A204.1 (cell line): ENCODE measurements around the gene YTHDC1.

Experiments
- FAIRE-seq: peaks from 2 replicates; lab custom pipeline; 2012; peaks lifted over from hg19 to GRCh38; lab: Jason Lieb, UNC

The YTHDC1 gene

DNA sequence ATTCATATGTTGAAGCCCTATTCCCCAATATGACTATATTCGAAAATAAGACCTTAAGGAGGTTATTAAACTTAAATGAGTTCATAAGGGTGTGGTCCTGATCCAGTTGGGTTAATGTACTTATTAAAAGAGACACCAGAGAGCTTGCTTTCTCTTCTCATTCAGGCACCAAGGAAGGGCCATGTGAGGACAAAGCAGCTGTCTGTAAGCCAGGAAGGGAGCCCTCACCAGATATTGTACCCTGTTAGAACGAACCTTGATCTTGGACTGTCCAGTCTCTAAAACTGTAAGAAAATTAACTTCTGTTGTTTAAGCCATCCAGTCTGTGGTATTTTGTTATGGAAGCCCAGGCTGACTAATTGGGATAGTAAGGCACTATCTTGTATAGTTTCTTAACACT lies 9.1 kb upstream of the YTHDC1 start:
- no peak for FAIRE-seq

DNA sequence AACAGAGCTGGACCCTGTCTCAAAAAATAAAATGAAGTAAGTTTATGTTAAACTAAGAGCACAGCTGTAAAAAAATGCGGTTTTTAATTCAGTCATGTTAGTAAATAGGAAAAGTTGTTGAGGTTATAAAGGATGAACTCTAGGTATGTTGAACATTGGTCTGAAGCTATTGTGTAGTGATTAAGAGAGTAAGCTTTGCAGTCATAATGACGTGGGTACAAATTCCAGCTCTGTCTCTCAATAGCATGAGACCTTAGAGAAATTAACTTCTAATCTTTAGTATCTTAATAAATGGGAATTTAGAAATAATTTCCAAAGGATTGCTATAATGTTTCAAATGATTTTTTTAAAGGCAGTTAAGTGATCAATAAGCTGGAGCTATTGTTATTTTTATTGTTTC lies 2.9 kb upstream of the YTHDC1 start:
- no peak for FAIRE-seq

DNA sequence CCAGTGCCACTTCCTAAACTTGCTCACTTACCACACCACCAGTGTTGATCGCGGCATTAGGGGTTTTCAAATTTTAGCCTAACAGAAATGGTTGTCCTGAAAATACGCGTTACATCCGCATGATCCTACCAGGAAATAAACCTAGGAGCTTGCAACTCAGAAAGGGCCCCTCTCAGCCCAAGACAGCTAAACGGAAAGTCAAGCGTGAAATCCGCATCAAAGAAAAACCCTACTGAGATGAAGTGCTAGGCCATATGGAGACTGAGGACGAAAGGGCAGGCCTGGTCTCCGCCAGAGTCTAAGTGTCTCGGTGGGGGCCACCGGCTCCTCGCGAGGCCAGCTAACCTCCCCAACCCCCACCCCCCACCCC lies 626 bp downstream of the YTHDC1 start:
- FAIRE-seq, result no peak

DNA sequence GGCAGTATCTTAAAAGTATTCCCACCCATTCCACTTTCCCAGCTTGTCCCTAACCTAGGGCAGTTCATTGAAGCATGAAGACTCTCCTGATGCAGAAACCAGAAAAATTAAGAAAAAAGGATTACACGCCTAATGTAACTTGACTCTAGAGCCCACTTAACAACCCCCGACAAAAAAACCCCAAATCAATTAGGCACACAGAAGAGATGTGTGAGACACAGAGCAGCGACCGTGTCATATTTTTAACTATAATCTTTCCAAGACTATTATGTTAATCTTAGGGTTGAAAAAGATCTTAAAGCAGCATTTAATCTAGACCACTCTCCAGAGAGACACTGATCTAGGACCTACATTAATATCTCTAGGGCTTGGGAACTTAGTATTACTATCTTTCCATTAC lies 1.3 kb downstream of the YTHDC1 start:
- no peak for FAIRE-seq

DNA sequence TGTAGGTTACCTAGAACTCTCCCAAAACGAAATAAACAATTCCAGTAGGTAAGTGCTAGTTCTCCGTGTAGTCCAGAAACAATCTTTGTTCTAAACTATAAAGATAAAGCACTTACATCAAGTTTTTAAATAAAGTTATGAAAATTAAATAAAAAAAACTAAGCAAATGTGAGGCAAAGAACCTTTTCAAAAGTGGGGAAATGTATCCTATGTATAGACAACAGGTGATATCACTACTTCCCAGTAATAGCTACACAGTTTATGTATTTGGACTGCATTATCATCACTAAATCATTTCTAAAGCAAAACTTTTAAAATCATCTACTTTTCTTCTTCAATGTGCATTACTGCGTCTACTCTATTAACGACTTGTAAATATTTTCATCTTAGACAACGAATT lies 2.0 kb downstream of the YTHDC1 start:
- no peak for FAIRE-seq

DNA sequence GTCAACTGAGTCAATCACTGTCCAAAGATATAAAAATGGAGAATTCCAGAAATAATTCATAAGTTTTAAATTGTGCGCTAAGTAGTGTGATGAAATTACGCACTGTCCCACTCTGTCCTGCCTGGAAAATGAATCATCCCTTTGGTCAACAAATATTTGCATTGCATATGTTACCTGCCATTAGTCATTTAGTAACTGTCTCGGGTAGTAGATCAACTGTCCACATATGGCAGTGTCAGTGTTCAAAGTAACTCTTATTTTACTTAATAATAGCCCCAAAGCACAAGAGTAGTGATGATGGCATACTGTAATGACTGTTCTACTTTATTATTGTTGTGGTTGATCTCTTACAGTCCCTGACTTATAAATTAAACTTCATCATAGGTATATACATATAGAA lies 3.4 kb downstream of the YTHDC1 start:
- FAIRE-seq, result no peak

DNA sequence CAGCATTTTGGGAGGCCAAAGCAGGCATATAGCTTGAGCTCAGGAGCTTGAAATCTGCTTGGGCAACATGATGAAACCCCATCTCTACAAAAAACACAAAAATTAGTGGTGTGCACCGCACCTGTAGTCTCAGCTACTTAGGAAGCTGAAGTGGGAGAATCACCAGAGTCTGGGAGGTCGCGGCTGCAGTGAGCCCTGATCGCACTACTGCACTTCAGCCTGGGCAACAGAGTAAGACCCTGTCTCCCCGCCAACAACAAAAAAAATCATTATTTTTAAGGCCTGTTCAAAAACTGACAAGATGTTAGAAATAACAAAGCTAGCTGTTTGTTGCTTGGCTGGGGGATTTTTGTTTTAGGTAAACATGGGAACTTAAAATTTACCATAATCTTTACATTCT lies 5.1 kb downstream of the YTHDC1 start:
- FAIRE-seq, result no peak

DNA sequence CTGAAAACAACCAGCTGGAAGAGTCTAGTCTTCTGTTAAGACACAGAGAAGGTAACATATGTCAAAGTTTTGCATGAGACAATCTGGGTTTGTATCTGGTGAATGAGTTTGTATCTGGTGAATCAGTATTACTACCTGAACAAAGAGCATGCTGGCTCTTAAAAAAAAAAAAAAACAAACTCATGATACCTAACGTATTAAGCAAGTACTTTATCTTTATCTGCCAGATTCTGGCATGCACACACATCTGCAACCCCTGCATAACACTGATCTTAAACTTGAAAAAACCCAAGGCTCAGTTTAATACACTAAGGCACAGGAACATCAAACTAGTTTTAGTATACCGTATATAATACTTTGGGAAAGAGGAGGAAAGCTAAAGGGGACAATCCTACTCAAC lies 5.8 kb downstream of the YTHDC1 start:
- no peak for FAIRE-seq

DNA sequence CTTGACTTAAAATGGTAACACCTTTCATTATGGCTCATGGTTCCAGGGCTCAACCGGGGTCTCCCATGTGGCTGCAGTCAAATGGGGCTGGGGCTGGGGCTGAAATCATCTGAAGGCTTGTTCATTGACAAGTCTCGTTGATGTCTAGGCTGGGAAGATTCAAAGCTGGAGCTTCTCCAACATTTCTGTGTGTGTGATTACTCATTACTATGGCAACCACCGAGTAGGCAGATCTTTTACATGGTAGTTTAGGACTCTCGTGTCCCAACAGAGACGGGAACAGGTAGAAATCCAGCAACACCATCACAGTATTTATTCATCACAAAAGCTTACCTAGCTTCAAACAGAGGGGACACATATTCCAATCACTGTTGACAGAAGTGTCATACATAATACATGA lies 7.8 kb downstream of the YTHDC1 start:
- FAIRE-seq, result no peak

DNA sequence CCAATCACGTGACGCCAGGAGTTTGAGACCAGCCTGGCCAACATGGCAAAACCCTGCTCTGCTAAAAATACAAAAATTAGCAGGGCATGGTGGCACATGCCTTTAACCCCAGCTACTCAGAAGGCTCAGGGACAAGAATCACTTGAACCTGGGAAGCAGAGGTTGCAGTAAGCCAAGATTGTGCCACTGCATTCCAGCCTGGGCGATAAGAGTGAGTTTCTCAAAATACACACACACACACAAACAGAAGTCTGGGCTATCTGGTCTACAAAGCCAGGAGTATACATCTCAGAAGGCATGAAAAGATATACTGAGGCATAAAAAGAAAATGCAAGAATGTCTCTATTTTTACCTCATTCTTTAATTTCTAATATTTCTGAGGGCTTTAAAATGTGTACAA lies 11.3 kb downstream of the YTHDC1 start:
- FAIRE-seq, result no peak

DNA sequence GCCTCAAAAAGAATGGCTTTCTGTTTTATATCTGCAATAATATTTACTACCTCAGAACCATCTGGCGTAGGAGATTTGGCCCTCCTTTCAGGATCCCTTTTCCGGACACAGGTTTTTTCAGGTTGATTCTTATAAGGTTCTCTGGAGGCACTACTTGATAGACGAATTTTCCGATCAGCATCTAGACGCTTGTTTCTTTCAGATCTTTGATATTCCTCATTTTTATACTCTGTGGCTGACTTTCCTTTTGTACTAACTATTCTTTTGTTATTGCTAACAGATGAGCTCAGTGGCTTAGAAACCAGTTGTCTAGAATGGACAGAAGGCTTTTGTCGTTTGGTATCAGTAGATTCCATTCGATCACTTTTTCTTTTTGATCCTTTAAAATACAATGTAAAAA lies 12.4 kb downstream of the YTHDC1 start:
- FAIRE-seq, result no peak

DNA sequence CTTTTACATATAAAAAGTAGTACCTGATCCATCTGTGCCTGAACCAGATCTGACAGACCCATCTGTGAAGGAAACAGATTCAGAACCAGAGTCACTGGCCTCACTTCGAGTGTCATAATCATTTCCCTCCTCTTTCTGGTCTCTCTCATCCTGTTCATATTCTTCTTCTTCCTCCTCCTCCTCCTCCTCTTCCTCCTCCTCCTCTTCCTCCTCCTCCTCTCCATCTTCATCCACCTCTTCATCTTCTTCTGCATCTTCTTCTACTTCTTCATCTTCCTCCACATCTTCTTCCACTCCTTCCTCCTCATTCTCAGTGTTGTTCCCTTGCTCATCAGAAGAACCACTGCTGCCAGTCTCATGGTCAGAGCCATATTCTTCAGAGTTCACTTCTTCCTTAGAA lies 12.9 kb downstream of the YTHDC1 start:
- no peak for FAIRE-seq

DNA sequence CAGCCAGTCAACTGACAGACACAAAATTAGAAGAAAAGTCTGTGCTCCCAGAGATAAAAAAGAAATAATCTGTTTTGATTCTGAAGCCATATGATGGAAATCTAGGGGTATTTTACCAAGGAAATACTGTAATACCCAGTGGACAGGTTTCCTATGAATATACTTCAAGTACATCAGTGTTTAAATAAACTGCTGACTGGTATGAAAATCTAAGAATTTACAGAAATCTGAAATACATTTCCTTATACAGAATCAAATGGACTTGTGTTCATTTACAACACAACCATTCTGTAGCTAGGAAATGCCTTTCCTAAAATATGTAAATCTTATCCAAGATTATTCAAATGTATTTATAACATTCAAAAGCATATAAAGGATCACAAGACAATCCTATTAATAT lies 13.4 kb downstream of the YTHDC1 start:
- FAIRE-seq, result no peak

DNA sequence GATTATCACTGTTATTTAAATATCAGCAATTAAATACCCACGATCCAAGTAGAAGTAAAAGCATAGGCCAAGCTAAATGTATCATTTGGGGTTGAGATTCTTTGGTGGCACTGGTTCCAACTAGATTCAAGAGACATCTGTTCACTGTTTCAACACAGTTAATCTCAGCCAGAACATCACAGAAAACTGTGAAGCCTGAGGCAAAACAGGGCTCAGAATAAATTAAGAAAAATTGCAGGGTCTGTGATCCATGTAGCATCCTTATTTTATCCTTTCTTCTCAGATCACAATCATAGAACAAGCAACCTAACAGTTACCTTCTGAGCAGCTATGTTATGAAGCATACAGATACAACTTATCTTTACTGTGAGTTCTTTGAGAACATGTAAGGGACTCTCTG lies 23.7 kb downstream of the YTHDC1 start:
- no peak for FAIRE-seq

DNA sequence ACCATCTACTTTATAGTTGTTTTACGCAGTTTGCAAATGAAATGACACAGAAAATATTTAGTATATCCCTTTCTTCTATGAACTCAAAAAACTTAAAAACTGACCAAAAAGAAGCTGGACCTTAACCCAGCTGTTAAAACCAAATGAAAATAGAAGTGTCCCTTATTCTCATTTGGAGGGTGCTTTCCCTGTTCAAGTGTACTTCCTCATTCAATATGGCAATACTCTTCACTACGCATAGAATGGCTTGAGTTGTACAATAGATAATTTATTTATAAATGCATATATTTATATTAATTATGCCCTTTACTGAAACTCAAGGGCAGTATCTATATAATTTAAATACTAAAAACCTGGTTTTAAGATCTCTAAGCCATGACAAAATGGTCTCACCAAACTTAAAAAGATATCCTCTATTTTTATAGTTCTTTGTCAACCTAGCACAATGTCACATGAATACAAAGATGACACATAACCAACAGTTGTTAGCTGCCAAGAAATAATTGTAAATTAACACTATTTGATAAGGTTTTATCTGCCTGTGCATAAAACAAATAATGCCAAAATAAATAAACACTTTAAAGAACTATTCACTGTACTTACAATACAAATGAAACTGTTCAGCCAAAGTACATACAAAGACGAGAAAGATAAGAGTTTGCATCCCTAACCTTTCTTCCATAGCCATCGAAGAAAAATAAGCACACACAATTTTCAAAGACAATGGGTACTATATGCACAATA lies 25.2 kb downstream of the YTHDC1 start:
- FAIRE-seq, result no peak

DNA sequence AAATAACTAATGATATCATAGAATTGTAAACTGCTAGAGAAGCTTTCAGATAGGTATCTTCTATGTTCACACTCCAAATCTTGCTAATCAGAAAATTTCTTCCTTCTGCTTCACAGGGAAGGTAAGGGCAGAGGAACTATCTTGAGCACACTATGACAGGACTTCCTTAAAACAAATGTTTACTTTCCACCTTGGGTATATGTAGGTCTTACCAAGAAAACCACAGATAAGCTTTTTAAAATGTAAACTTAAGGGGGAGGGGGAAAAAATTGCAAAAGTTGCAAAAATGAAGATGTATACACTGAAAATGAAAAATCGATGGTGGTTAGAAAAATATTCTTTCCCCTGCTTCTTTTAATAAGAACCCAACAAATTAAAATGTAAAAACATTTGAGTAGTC lies 30.9 kb downstream of the YTHDC1 start:
- FAIRE-seq, result no peak

DNA sequence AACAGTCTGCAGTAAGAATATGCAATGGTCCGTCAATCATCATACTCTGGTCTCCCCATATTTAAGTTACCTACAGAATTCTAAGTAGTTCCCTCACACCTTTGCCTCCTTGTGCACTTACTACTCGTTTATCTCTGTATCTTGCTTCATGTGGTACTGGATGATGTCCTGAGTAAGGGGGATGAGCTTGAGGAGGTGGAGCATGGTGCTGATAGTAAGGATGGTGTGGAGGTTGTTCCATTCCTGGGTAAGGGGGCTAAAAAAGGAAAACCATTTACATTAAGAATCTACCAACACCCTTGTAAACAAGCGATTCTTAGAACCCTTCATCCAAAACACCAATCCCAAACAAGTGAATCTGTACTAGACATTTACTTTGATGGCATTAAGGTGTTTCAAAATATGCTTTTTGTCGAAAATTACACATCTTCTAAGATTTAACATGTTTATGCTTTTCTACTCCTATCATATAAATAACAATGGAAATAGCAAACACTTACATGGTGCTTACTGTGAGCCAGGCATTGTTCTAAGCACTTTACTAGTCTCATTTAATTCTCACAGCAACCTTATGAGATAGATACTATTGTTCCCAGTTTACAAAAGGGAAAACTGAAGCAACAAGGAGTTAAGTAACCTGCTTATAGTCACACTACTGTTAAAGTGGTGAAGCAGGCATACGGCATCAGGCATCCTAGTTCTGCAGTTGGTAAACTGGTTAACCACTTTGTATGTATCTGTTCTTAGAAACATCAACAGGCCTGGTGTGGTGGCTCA lies 33.5 kb downstream of the YTHDC1 start:
- no peak for FAIRE-seq

DNA sequence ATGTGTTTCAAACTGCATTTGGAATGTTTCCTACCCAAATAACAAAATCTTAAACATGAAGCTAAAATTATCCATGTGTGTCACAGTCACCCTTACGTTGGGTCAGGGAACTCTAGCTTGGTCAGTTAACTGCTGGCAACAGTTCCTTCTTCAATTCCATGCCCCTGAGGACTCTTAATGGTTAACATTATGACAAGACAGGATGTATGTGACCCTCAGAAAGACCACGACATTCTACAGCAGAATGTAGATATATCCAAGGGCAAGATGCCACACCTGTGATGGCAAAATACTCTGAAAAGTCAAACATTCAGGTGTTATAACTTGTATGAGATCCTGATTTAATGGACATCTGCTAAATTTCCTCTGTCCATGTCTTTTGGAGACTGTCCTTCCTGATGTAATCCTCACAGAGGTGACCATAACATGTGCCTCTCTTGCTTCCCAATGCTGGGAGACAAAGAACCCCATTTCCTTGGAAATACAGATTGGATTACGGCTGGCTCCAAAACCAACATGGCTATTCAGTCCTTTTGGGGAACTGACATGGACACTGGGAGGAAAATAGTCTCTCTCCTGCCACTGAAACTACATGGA lies 39.1 kb downstream of the YTHDC1 start:
- FAIRE-seq, result no peak

DNA sequence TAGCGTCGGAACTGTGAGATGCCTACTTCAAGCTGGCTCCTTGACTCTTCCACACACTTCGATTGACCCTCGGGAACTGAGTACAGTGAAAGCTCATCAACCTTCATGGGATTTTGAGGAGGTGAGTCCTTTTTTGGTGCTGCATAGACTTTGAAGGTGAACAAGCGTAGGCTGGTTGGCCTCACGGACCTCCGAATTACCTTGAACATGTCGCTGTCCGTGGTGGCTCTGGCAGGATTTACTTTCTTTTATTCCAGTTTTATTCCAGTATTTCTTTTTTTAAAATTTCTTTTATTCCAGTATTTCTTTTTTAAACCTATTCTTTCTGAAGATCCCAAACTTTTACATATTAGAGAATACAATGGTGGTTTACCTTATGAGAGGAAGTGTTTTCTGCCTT lies 45.2 kb downstream of the YTHDC1 start:
- no peak for FAIRE-seq

DNA sequence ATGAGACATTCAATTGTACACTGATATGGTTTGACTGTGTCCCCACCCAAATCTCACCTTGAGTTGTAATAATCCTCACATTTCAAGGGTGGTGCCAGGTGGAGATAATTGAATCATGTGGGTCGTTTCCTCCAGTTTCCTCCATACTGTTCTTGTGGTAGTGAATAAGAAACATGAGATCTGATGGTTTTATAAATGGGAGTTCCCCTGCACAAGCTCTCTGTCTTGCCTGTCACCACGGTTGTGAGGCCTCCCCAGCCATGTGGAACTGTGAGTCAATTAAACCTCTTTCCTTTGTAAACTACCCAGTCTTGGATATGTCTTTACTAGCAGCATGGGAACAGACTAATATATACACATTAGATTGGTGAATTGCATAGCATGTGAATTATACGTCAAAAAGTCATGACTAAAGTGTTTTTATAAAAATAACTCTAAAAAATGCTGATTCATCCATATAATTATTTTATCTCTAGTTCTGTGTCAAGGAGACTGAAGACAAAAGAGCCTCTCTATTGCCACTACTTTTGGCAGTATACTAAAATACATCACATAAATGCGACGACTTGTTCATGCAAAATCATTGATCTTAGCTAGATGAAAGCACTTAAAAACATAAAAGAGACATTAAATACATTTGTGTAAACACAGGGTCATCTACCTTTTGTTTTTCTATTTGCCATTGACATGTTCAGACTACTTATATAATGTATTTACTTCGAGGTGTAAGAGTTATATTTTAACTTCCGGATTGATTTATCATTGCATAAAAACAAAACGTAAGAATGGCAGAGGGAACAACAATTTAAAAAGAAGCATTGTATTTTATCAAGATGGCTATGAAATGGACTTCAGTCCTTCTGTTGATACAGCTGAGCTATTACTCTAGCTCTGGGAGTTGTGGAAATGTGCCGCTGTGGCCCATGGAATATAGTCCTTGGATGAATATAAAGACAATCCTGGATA lies 50.1 kb downstream of the YTHDC1 start:
- no peak for FAIRE-seq

DNA sequence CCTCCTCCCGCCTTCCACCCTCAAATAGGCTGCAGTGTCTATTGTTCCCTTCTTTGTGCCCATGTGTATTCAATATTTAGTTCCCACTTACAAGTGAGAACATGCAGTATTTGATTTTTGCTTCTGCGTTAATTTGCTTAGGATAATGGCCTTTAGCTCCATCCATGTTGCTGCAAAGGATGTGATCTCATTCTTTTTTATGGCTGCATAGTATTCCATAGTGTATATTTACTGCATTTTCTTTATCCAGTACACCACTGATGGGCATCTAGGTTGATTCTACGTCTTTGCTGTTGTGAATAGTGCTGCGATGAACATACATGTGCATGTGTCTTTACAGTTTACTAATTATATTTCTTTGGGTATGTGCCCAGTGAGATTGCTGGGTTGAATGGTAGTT lies 52.8 kb downstream of the YTHDC1 start:
- FAIRE-seq, result no peak

DNA sequence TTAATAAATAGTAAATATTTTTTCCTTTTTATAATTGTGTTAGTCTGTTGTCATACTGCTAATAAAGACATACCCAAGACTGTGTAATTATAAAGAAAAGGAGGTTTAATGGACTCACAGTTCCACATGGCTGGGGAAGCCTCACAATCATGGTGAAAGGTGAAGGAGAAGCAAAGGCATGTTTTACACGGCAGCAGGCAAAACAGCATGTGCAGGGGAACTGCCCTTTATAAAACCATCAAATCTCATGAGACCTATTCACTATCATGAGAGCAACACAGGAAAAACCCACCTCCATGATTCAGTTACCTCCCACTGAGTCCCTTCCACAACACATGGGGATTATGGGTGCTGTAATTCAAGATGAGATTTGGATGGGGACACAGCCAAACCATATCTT lies 58.6 kb downstream of the YTHDC1 start:
- no peak for FAIRE-seq

DNA sequence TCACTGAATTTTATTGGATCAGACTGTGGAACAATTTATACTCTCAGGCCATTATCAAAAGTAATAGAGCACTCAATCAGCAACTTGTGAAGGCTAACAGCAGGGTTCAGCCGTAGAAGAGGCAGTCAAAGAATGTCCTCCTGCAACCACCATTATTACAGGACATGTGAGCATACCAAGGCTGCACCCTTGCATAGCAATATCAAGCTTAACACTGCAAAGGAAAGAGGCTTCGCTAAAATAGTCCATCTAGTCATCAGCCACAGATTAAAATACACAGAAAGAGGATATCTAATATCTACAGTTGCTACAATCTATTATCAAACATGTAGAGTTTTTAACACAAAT lies 61.5 kb downstream of the YTHDC1 start:
- no peak for FAIRE-seq
